ENCODE measurements around the gene FRK.
"Not testable (repeated sequence)": the region's sequence is repeated elsewhere in the genome, so short reads cannot be mapped to it uniquely, and the experiment has no call there.

FRK gene

DNA sequence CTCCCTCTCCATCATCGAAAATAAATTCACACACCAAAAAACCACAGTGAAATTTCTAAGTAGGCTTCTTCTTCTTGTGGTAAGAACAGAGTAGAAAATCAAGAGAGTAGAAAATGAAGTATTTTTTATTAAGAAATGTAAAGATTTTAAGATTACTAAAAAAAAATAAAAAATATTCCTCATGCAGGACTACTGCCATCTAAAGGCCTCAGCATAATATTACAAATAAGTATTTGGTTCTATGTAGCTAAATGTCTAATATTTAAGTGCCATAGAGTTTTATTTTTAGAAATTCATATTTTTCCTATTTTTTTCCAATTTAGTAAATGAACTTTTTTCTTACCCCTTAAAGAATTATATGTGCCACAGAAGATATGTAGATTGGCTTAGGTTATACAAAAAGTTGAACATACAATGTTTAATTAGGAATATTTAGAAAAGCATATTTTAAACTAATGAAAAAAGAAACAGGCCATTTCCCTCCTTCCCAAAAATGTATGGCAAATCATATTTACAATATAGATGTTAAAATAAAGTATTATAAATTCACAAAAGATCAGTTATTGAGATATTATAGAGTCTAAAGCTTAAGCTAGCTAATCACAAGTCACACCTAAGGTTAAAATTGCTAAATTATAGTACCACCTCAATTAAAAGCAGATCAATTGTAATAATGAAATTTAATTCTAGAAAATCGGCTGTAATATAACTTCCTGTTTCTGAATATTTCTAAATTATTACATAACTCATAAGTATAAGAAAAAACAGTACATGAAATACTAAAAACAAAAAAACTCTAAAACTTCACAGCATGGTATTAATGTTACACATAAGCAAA lies 36.5 kb upstream of the FRK start:
- peaks cover 3% of the 10 kb centered on the region for H3K9me3 ChIP-seq (ENCODE audit: control insufficient read depth, insufficient read depth, low read length)
- no peaks in the 10 kb centered on the region for H3K27me3 ChIP-seq (ENCODE audit: control insufficient read depth, insufficient read depth, low read length)
- H3K36me3 ChIP-seq (ENCODE audit: control insufficient read depth, insufficient read depth, low read length) = no peaks in the 10 kb centered on the region
- 100% methylated on average over 1 of the region's 2 CpGs for WGBS (ENCODE audit: insufficient coverage, insufficient read length)
- no peak for DNase-seq (ENCODE audit: low read depth, low spot score)
- 0 out of 2 replicates have a peak, but pooled peaks cover 1% of the 10 kb centered on the region for H3K4me1 ChIP-seq (ENCODE audit: control insufficient read depth, insufficient read depth, low read length)
- no peak overlapping the region for H3K27ac ChIP-seq (ENCODE audit: low read length)
- no peak overlapping the region for H3K4me3 ChIP-seq (ENCODE audit: low read length)

DNA sequence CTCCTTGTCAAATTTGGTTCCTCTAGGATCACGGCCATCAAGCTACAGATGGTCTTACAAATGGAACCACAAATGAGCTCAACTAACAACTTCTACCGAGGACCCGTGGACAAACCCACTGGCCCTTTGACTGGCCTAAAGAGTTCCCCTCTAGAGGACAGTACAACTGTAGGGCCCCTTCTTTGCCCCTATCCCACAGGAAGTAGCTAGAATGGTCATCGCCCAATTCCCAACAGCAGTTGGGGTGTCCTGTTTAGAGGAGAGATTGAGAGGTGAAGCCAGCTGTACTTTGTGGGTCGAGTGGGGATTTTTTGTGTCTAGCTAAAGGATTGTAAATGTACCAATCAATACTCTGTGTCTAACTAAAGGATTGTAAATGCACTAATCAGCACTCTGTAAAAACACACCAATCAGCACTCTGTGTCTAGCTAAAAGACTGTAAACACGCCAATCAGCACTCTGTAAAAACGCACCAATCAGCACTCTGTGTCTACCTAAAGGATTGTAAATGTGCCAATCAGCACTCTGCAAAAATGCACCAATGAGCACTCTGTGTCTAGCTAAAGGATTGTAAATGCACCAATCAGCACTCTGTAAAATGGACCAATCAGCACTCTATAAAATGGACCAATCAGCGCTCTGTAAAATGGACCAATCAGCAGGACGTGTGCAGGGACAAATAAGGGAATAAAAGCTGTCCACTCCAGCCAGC lies 35.5 kb upstream of the FRK start:
- H3K27me3 ChIP-seq (ENCODE audit: control insufficient read depth, insufficient read depth, low read length); H3K36me3 ChIP-seq (ENCODE audit: control insufficient read depth, insufficient read depth, low read length); H3K4me1 ChIP-seq (ENCODE audit: control insufficient read depth, insufficient read depth, low read length); H3K27ac ChIP-seq (ENCODE audit: low read length); H3K4me3 ChIP-seq (ENCODE audit: low read length); H3K9me3 ChIP-seq (ENCODE audit: control insufficient read depth, insufficient read depth, low read length); DNase-seq (ENCODE audit: low read depth, low spot score): not testable (repeated sequence)
- no CpG with 5 or more reads among the region's 9 CpGs for WGBS (ENCODE audit: insufficient coverage, insufficient read length)

DNA sequence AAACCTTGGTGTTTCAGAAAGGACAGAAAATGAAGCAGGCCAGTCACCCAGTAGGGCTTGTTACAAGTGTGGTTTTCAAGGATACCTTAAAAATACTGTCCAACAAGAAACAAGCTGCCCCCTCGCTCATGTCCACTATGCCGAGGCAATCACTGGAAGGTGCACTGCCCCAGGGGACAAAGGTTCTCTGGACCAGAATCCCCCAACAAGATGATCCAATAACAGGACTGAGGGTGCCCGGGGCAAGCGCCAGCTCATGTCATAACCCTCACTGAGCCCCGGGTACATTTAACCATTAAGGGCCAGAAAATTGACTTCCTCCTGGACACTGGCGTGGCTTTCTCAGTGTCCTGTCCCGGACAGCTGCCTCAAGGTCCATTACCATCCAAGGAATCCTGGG lies 33.4 kb upstream of the FRK start:
- WGBS (ENCODE audit: insufficient coverage, insufficient read length) = no CpG with 5 or more reads among the region's 7 CpGs
- H3K36me3 ChIP-seq (ENCODE audit: control insufficient read depth, insufficient read depth, low read length) = no peaks in the 10 kb centered on the region
- H3K9me3 ChIP-seq (ENCODE audit: control insufficient read depth, insufficient read depth, low read length) = peaks cover 3% of the 10 kb centered on the region

DNA sequence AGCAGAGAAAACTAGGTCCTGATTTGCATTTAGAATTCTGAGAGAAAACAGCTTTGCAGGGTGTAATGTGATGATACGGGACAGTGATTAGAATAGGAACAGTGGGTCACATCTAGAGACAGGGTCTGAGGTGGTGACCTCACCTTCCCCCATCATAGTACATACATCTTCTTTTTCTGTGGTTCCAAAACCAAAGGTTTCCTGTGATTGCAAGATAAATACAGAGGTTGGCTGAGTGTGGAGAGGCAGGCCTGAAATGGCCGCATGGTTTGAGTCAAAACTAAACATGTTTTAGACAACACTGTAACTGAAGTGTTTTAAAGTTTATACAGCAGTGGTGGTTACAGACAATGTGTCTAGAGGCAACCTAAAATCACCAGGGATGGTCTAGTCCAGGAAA lies 29.6 kb upstream of the FRK start:
- no peak overlapping the region for H3K27ac ChIP-seq (ENCODE audit: low read length)
- no peaks in the 10 kb centered on the region for H3K9me3 ChIP-seq (ENCODE audit: control insufficient read depth, insufficient read depth, low read length)
- DNase-seq (ENCODE audit: low read depth, low spot score) = no peak
- H3K4me1 ChIP-seq (ENCODE audit: control insufficient read depth, insufficient read depth, low read length) = no peaks in the 10 kb centered on the region
- no peaks in the 10 kb centered on the region for H3K27me3 ChIP-seq (ENCODE audit: control insufficient read depth, insufficient read depth, low read length)
- no peak overlapping the region for H3K4me3 ChIP-seq (ENCODE audit: low read length)
- no CpG with 5 or more reads among the region's 2 CpGs for WGBS (ENCODE audit: insufficient coverage, insufficient read length)
- H3K36me3 ChIP-seq (ENCODE audit: control insufficient read depth, insufficient read depth, low read length) = no peaks in the 10 kb centered on the region

More for the DNA sequence above, 33.4 kb upstream of the FRK start:
- Histone ChIP-seq H3K27me3 (ENCODE audit: control insufficient read depth, insufficient read depth, low read length) (no peaks in the 10 kb centered on the region), H3K27ac (ENCODE audit: low read length) (no peak overlapping the region), H3K4me1 (ENCODE audit: control insufficient read depth, insufficient read depth, low read length) (no peaks in the 10 kb centered on the region), H3K4me3 (ENCODE audit: low read length) (no peak overlapping the region)
- no peak for DNase-seq (ENCODE audit: low read depth, low spot score)

DNA sequence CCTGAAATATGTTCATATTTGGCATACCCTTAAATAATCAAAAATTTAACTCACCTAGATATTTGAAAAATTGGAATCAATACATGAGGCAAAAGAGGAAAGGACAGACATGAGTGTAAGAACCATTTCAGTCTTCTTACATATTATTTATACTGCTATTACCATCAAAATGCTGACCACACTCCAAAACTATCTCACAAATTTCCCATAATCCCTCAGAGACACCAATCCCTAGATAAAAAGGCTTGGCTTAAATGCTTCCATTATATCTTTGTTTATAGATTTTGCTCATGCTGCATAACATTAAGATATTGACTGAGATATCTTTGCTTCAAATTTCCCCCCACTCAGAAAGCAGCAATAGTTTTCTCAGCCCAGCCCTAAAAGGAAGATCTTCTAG lies 28.3 kb upstream of the FRK start:
- Histone ChIP-seq H3K4me1 (ENCODE audit: control insufficient read depth, insufficient read depth, low read length) (no peaks in the 10 kb centered on the region), H3K27ac (ENCODE audit: low read length) (no peak overlapping the region), H3K9me3 (ENCODE audit: control insufficient read depth, insufficient read depth, low read length) (no peaks in the 10 kb centered on the region), H3K4me3 (ENCODE audit: low read length) (no peak overlapping the region), H3K36me3 (ENCODE audit: control insufficient read depth, insufficient read depth, low read length) (no peaks in the 10 kb centered on the region), H3K27me3 (ENCODE audit: control insufficient read depth, insufficient read depth, low read length) (no peaks in the 10 kb centered on the region)
- no peak for DNase-seq (ENCODE audit: low read depth, low spot score)

DNA sequence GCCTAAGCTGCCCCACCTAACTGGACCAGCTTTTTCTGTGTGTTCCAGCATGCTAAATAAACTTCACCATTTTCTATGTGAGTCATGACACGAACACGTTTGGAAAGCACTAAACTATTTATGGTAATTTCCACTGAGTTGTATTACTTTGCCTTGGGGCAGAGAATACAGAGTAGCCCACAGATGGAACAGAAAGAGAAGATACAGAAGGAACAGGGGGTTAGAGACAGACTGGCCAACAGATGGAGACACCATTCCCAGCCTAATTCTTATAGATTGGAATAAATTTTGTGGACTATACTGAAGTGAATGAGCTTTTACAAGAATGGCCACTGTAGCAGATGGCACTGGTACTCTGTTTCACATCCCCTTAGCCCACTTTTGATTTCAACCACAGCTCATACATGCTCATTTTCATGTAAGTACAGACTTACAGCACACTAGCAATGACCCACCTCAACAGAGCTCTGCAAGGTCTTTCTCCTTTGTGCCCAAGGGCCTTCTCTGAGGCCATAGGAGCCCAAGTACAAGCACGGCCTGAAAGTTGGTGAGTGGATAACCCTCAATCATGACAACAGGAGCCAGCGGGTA lies 26.8 kb upstream of the FRK start:
- WGBS (ENCODE audit: insufficient coverage, insufficient read length) = no CpG with 5 or more reads among the region's 4 CpGs
- Histone ChIP-seq H3K36me3 (ENCODE audit: control insufficient read depth, insufficient read depth, low read length) (no peaks in the 10 kb centered on the region), H3K27ac (ENCODE audit: low read length) (no peak overlapping the region), H3K27me3 (ENCODE audit: control insufficient read depth, insufficient read depth, low read length) (no peaks in the 10 kb centered on the region), H3K9me3 (ENCODE audit: control insufficient read depth, insufficient read depth, low read length) (no peaks in the 10 kb centered on the region), H3K4me3 (ENCODE audit: low read length) (no peak overlapping the region), H3K4me1 (ENCODE audit: control insufficient read depth, insufficient read depth, low read length) (no peaks in the 10 kb centered on the region)
- no peak for DNase-seq (ENCODE audit: low read depth, low spot score)

DNA sequence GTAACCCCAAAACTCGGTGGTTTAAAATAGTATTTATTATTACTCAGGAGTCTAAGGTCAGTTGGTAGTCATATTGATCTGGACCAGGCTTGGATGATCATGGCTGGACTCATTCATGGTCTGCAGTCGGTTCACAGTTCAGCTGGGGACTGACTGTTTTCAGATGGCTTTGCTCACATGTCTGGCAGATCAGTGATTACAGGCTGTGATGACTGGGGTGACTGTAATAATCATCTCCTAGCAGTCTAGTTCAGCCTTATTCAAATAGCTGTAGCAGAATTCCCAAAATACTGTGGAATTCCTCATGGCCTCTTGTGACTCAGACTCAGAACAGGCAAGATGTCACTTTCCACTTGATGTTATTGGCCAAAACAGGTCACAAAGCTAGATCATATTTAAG lies 23.6 kb upstream of the FRK start:
- Histone ChIP-seq H3K36me3 (ENCODE audit: control insufficient read depth, insufficient read depth, low read length) (no peaks in the 10 kb centered on the region), H3K27ac (ENCODE audit: low read length) (no peak overlapping the region), H3K4me1 (ENCODE audit: control insufficient read depth, insufficient read depth, low read length) (no peaks in the 10 kb centered on the region), H3K9me3 (ENCODE audit: control insufficient read depth, insufficient read depth, low read length) (no peaks in the 10 kb centered on the region), H3K4me3 (ENCODE audit: low read length) (no peak overlapping the region), H3K27me3 (ENCODE audit: control insufficient read depth, insufficient read depth, low read length) (no peaks in the 10 kb centered on the region)
- WGBS (ENCODE audit: insufficient coverage, insufficient read length) = no CpG with 5 or more reads among the region's 2 CpGs
- no peak for DNase-seq (ENCODE audit: low read depth, low spot score)

DNA sequence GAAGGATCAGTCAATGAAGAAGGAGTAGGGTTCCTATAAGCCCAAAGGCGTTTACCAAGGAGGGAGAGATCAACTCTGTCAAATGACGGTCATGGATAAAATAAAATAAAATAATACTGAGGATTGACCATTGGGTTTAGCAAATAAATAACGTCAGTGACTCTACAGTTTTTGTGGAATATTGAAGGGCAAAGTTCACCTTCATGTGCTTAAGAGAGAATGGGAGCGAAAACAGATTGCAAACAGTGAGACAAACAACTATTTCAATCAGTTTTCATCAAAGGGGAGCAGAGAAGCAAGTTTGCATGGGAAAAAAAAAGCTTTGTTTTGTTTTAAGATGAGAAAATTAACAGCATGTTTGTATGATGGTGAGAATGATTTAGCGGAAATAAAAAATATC lies 22.4 kb upstream of the FRK start:
- H3K36me3 ChIP-seq (ENCODE audit: control insufficient read depth, insufficient read depth, low read length) = no peaks in the 10 kb centered on the region
- H3K27ac ChIP-seq (ENCODE audit: low read length) = no peak overlapping the region
- no peaks in the 10 kb centered on the region for H3K9me3 ChIP-seq (ENCODE audit: control insufficient read depth, insufficient read depth, low read length)
- DNase-seq (ENCODE audit: low read depth, low spot score) = no peak
- no peak overlapping the region for H3K4me3 ChIP-seq (ENCODE audit: low read length)
- no peaks in the 10 kb centered on the region for H3K4me1 ChIP-seq (ENCODE audit: control insufficient read depth, insufficient read depth, low read length)
- no peaks in the 10 kb centered on the region for H3K27me3 ChIP-seq (ENCODE audit: control insufficient read depth, insufficient read depth, low read length)
- 100% methylated on average over 1 of the region's 5 CpGs for WGBS (ENCODE audit: insufficient coverage, insufficient read length)

DNA sequence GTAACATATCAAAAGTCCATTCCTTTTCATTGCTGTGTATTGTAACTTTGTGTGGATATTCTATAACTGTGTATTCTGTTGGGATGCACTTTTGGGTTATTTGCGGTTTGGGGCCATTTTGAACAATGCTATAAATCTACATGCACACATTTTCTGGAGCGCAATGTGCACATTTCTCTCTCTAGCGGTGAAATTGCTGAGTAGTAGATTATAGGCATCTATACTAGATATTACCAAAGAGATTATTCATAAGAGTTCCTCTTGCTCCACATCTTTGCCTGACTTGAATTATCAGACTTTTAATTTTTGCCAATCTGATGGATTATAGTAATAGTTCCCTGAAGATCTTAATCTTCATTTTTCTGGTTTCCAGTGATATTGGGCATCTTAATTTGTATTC lies 18.3 kb upstream of the FRK start:
- no peaks in the 10 kb centered on the region for H3K4me1 ChIP-seq (ENCODE audit: control insufficient read depth, insufficient read depth, low read length)
- H3K27ac ChIP-seq (ENCODE audit: low read length) = no peak overlapping the region
- DNase-seq (ENCODE audit: low read depth, low spot score) = no peak
- H3K36me3 ChIP-seq (ENCODE audit: control insufficient read depth, insufficient read depth, low read length) = no peaks in the 10 kb centered on the region
- no peak overlapping the region for H3K4me3 ChIP-seq (ENCODE audit: low read length)
- H3K27me3 ChIP-seq (ENCODE audit: control insufficient read depth, insufficient read depth, low read length) = no peaks in the 10 kb centered on the region
- no CpG with 5 or more reads among the region's 3 CpGs for WGBS (ENCODE audit: insufficient coverage, insufficient read length)
- no peaks in the 10 kb centered on the region for H3K9me3 ChIP-seq (ENCODE audit: control insufficient read depth, insufficient read depth, low read length)

DNA sequence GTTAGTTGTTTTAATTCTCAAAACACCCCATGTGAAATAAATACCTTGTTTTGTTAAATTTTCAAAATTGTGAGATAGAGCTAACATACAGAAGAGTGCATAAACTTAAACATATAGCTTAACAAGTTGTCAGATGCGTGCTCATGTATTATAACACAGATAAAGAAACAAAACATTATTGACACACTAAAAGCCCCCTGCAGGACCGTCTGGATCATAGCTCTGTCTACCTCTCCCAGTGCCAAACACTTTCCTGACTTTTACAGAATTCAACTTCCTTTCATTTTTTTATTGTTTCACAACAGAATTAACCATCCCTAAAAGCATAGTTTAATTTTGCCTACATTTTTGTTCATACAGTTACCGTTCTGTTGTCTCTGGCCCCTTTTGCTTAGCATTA lies 17.8 kb upstream of the FRK start:
- no peak overlapping the region for H3K4me3 ChIP-seq (ENCODE audit: low read length)
- no CpG with 5 or more reads among the region's 3 CpGs for WGBS (ENCODE audit: insufficient coverage, insufficient read length)
- no peaks in the 10 kb centered on the region for H3K4me1 ChIP-seq (ENCODE audit: control insufficient read depth, insufficient read depth, low read length)

More for the DNA sequence above, 17.8 kb upstream of the FRK start:
- no peak for DNase-seq (ENCODE audit: low read depth, low spot score)
- H3K27ac ChIP-seq (ENCODE audit: low read length) = no peak overlapping the region
- H3K9me3 ChIP-seq (ENCODE audit: control insufficient read depth, insufficient read depth, low read length) = no peaks in the 10 kb centered on the region
- H3K36me3 ChIP-seq (ENCODE audit: control insufficient read depth, insufficient read depth, low read length) = no peaks in the 10 kb centered on the region
- H3K27me3 ChIP-seq (ENCODE audit: control insufficient read depth, insufficient read depth, low read length) = no peaks in the 10 kb centered on the region
